Measurements from ENCODE around the gene TMC4. TPM values are rescaled to one million over a fixed set of nuclear protein-coding genes. Genes with fewer than 3 reads are reported as not detected.

TMC4 gene
- total RNA-seq (2022; extraction: Qiagen RNA extraction; ENCODE audit: low read depth): 0.99 to 1.2 TPM (median 1.1 TPM) in 5 replicates

GRCh38 chr19:54172471-54173358 lies at the start of gene TMC4:
Gene TMC4 (minus strand): TSS chr19:54173160. CDS start chr19:54173117, 43 bp downstream.

GRCh38 chr19:54191011-54191810 lies 18.3 kb upstream of the TMC4 start, which contains the start of gene TSEN34:
Gene TSEN34 (plus strand): TSS chr19:54191308. CDS start chr19:54191365, 57 bp downstream.

GRCh38 chr19:54189145-54189734 lies 16.3 kb upstream of the TMC4 start, which contains the start of gene MBOAT7:
Gene MBOAT7 (minus strand): TSS chr19:54189580. CDS start chr19:54188508, 1,072 bp downstream.

GRCh38 chr19:54159352-54160181 lies 13.4 kb downstream of the TMC4 start, which contains the start of gene LENG1:
Gene LENG1 (minus strand): TSS chr19:54159721. CDS start chr19:54159695, 26 bp downstream.

GRCh38 chr19:54137699-54138488 lies 35.1 kb downstream of the TMC4 start, which contains the start of gene CNOT3:
Gene CNOT3 (plus strand): TSS chr19:54137762. CDS start chr19:54142979, 5,217 bp downstream.

GRCh38 chr19:54115109-54116063 lies 57.6 kb downstream of the TMC4 start, which contains the start of the genes PRPF31 and TFPT:
Gene PRPF31 (plus strand): TSS chr19:54115754. CDS start chr19:54118279, 2,525 bp downstream.
Gene TFPT (minus strand): TSS chr19:54115657. CDS start chr19:54115269, 388 bp downstream.

Other genes with a start within 250 kb of the TMC4 start
- 1.2 to 1.7 TPM (median 1.6 TPM) in 5 replicates for gene CACNG8, start 210.2 kb downstream of the TMC4 start, total RNA-seq (2022; extraction: Qiagen RNA extraction; ENCODE audit: low read depth)
- gene CACNG6, start 181.5 kb downstream of the TMC4 start, total RNA-seq (2022; extraction: Qiagen RNA extraction; ENCODE audit: low read depth): 10.7 to 12.6 TPM (median 11.2 TPM) in 5 replicates
- gene VSTM1, start 109.3 kb downstream of the TMC4 start, total RNA-seq (2022; extraction: Qiagen RNA extraction; ENCODE audit: low read depth): 0.48 to 1.0 TPM (median 0.62 TPM) in 5 replicates
- gene TARM1, start 91.8 kb downstream of the TMC4 start, total RNA-seq (2022; extraction: Qiagen RNA extraction; ENCODE audit: low read depth): not detected in 5 replicates
- gene OSCAR, start 72.4 kb downstream of the TMC4 start, total RNA-seq (2022; extraction: Qiagen RNA extraction; ENCODE audit: low read depth): 0.25 to 0.47 TPM (median 0.42 TPM) in 4 of 5 replicates, not detected in the other
- 201 to 236 TPM (median 209 TPM) in 5 replicates for gene NDUFA3, start 70.3 kb downstream of the TMC4 start, total RNA-seq (2022; extraction: Qiagen RNA extraction; ENCODE audit: low read depth)
- 21.0 to 32.2 TPM (median 23.7 TPM) in 5 replicates for gene TFPT, start 57.5 kb downstream of the TMC4 start, total RNA-seq (2022; extraction: Qiagen RNA extraction; ENCODE audit: low read depth)
- 109 to 123 TPM (median 115 TPM) in 5 replicates for gene PRPF31, start 57.4 kb downstream of the TMC4 start, total RNA-seq (2022; extraction: Qiagen RNA extraction; ENCODE audit: low read depth)
- gene CNOT3, start 35.4 kb downstream of the TMC4 start, total RNA-seq (2022; extraction: Qiagen RNA extraction; ENCODE audit: low read depth): 58.2 to 75.0 TPM (median 66.9 TPM) in 5 replicates
- gene LENG1, start 13.4 kb downstream of the TMC4 start, total RNA-seq (2022; extraction: Qiagen RNA extraction; ENCODE audit: low read depth): 8.2 to 9.7 TPM (median 8.5 TPM) in 5 replicates
- gene MBOAT7, start 16.4 kb upstream of the TMC4 start, total RNA-seq (2022; extraction: Qiagen RNA extraction; ENCODE audit: low read depth): 125 to 191 TPM (median 159 TPM) in 5 replicates
- 84.4 to 129 TPM (median 119 TPM) in 5 replicates for gene TSEN34, start 18.1 kb upstream of the TMC4 start, total RNA-seq (2022; extraction: Qiagen RNA extraction; ENCODE audit: low read depth)
- 2,084 to 2,876 TPM (median 2,101 TPM) in 5 replicates for gene RPS9, start 27.7 kb upstream of the TMC4 start, total RNA-seq (2022; extraction: Qiagen RNA extraction; ENCODE audit: low read depth)
- 0.04 to 0.17 TPM (median 0.11 TPM) in 3 of 5 replicates, not detected in the others for gene LILRB3, start 49.8 kb upstream of the TMC4 start, total RNA-seq (2022; extraction: Qiagen RNA extraction; ENCODE audit: low read depth)
- gene LILRA6, start 69.6 kb upstream of the TMC4 start, total RNA-seq (2022; extraction: Qiagen RNA extraction; ENCODE audit: low read depth): not detected in 5 replicates
- gene LILRB5, start 84.1 kb upstream of the TMC4 start, total RNA-seq (2022; extraction: Qiagen RNA extraction; ENCODE audit: low read depth): 0.02 TPM in 1 of 5 replicates, not detected in the others
- 0.05 to 0.09 TPM (median 0.05 TPM) in 4 of 5 replicates, not detected in the other for gene LILRB2, start 108.0 kb upstream of the TMC4 start, total RNA-seq (2022; extraction: Qiagen RNA extraction; ENCODE audit: low read depth)
- not detected in 5 replicates for gene LILRA5, start 140.0 kb upstream of the TMC4 start, total RNA-seq (2022; extraction: Qiagen RNA extraction; ENCODE audit: low read depth)
- 0.08 TPM in 1 of 5 replicates, not detected in the others for gene LILRA4, start 166.0 kb upstream of the TMC4 start, total RNA-seq (2022; extraction: Qiagen RNA extraction; ENCODE audit: low read depth)
- gene LAIR1, start 191.8 kb upstream of the TMC4 start, total RNA-seq (2022; extraction: Qiagen RNA extraction; ENCODE audit: low read depth): 0.16 TPM in 1 of 5 replicates, not detected in the others
- 0.14 to 0.34 TPM (median 0.25 TPM) in 4 of 5 replicates, not detected in the other for gene TTYH1, start 242.3 kb upstream of the TMC4 start, total RNA-seq (2022; extraction: Qiagen RNA extraction; ENCODE audit: low read depth)

Data from A549 treated with DMSO at 1 μM for 4 hours (cell line).